ENCODE measurements around the gene PRKD1. TPM values are rescaled to one million over a fixed set of nuclear protein-coding genes. Genes with fewer than 3 reads are reported as not detected.

PRKD1 gene
- total RNA-seq, 3 donors from 2014 or later (not counting 1 experiment from before 2014, with no cell fraction given) = not detected

GRCh38 chr14:29900609-29901350 lies 26.9 kb downstream of the PRKD1 start:
- H3K27me3 ChIP-seq (ENCODE audit: control insufficient read depth, insufficient read depth, low read length) = no peaks in the 10 kb centered on the region

GRCh38 chr14:29898470-29898869 lies 29.2 kb downstream of the PRKD1 start:
- Histone ChIP-seq H3K9me3 (ENCODE audit: control insufficient read depth, insufficient read depth, low read length) (peaks cover 3% of the 10 kb centered on the region), H3K36me3 (ENCODE audit: control insufficient read depth, insufficient read depth, low read length) (no peaks in the 10 kb centered on the region), H3K4me1 (ENCODE audit: control insufficient read depth, insufficient read depth, low read length) (no peaks in the 10 kb centered on the region), H3K27ac (ENCODE audit: low read length) (no peak overlapping the region), H3K4me3 (ENCODE audit: low read length) (no peak overlapping the region), H3K27me3 (ENCODE audit: control insufficient read depth, insufficient read depth, low read length) (no peaks in the 10 kb centered on the region)
- H3K4me1 Mint-ChIP-seq = no peaks in the 10 kb centered on the region
- H3K9me3 Mint-ChIP-seq = peaks cover 11 to 13% of the 10 kb centered on the region in 2 donors
- DNase-seq (no peak), ATAC-seq (no peak)
- no peak overlapping the region for H3K4me3 Mint-ChIP-seq
- intact Hi-C loops (cut with micrococcal nuclease) = no loop called here
- H3K36me3 Mint-ChIP-seq = peaks cover 6% of the 10 kb centered on the region
- no peak for TF ChIP-seq CTCF (IDR thresholded peaks at IDR 0.05)
- H3K27ac Mint-ChIP-seq = no peak overlapping the region
- H3K27me3 Mint-ChIP-seq (ENCODE audit: low read depth in 2 of 2) = no peaks in the 10 kb centered on the region
- 56% methylated on average over 1 of the region's 2 CpGs for WGBS (ENCODE audit: insufficient coverage)

More at GRCh38 chr14:29900609-29901350, 26.9 kb downstream of the PRKD1 start:
- no peaks in the 10 kb centered on the region for H3K4me1 Mint-ChIP-seq
- no peak overlapping the region for H3K27ac Mint-ChIP-seq
- no peak overlapping the region for H3K27ac ChIP-seq (ENCODE audit: low read length)
- WGBS (ENCODE audit: insufficient coverage) = 57% methylated on average over 3 of the region's 4 CpGs
- no peaks in the 10 kb centered on the region for H3K36me3 ChIP-seq (ENCODE audit: control insufficient read depth, insufficient read depth, low read length)
- TF ChIP-seq CTCF (IDR thresholded peaks at IDR 0.05) = no peak
- H3K4me3 Mint-ChIP-seq = no peak overlapping the region
- no peaks in the 10 kb centered on the region for H3K27me3 Mint-ChIP-seq (ENCODE audit: low read depth in 2 of 2)
- H3K4me3 ChIP-seq (ENCODE audit: low read length) = no peak overlapping the region
- intact Hi-C loops (cut with micrococcal nuclease) = no loop called here
- DNase-seq = no peak
- H3K9me3 Mint-ChIP-seq = peaks cover under 1 to 4% of the 10 kb centered on the region in 2 donors
- peaks cover 6% of the 10 kb centered on the region for H3K36me3 Mint-ChIP-seq
- H3K9me3 ChIP-seq (ENCODE audit: control insufficient read depth, insufficient read depth, low read length) = no peaks in the 10 kb centered on the region
- H3K4me1 ChIP-seq (ENCODE audit: control insufficient read depth, insufficient read depth, low read length) = no peaks in the 10 kb centered on the region
- ATAC-seq = no peak

GRCh38 chr14:29897181-29897580 lies 30.5 kb downstream of the PRKD1 start:
- no peaks in the 10 kb centered on the region for H3K4me1 ChIP-seq (ENCODE audit: control insufficient read depth, insufficient read depth, low read length)
- DNase-seq (no peak), ATAC-seq (no peak)
- no peaks in the 10 kb centered on the region for H3K36me3 ChIP-seq (ENCODE audit: control insufficient read depth, insufficient read depth, low read length)
- peaks cover 11 to 13% of the 10 kb centered on the region in 2 donors for H3K9me3 Mint-ChIP-seq
- H3K4me3 ChIP-seq (ENCODE audit: low read length) = no peak overlapping the region
- H3K27me3 ChIP-seq (ENCODE audit: control insufficient read depth, insufficient read depth, low read length) = no peaks in the 10 kb centered on the region
- H3K36me3 Mint-ChIP-seq = peaks cover 6% of the 10 kb centered on the region
- H3K27ac ChIP-seq (ENCODE audit: low read length) = no peak overlapping the region
- intact Hi-C loops (cut with micrococcal nuclease) = no loop called here
- no peak overlapping the region for H3K4me3 Mint-ChIP-seq
- WGBS (ENCODE audit: insufficient coverage) = no CpG with 5 or more reads among the region's 1 CpG
- peaks cover 3% of the 10 kb centered on the region for H3K9me3 ChIP-seq (ENCODE audit: control insufficient read depth, insufficient read depth, low read length)
- H3K4me1 Mint-ChIP-seq = no peaks in the 10 kb centered on the region
- no peaks in the 10 kb centered on the region for H3K27me3 Mint-ChIP-seq (ENCODE audit: low read depth in 2 of 2)
- TF ChIP-seq CTCF (IDR thresholded peaks at IDR 0.05) = no peak
- H3K27ac Mint-ChIP-seq = no peak overlapping the region
